ENCODE results near the gene LPAR1.

Gene LPAR1

GRCh38 chr9:110921705-110922104, 116.6 kb downstream of the LPAR1 start:
- H3K4me2 ChIP-seq (ENCODE audit: low read depth, low read length) = no peak overlapping the region
- H3K9me3 ChIP-seq (replicated peaks; ENCODE audit: insufficient read depth, low read length) = no peaks in the 10 kb centered on the region
- H3K36me3 ChIP-seq (replicated peaks; ENCODE audit: insufficient read depth, low read length) = no peaks in the 10 kb centered on the region
- DNase-seq = no peak
- no peaks in the 10 kb centered on the region for H4K20me1 ChIP-seq (ENCODE audit: insufficient read depth, low read length)
- H3K27me3 ChIP-seq (replicated peaks; ENCODE audit: insufficient read depth, low read length) = no peaks in the 10 kb centered on the region
- no peaks in the 10 kb centered on the region for H3K79me2 ChIP-seq (ENCODE audit: low read length)
- TF ChIP-seq EZH2phosphoT487 (IDR thresholded peaks at IDR 0.05; ENCODE audit: low read length) (no peak), CTCF (IDR thresholded peaks at IDR 0.05; ENCODE audit: low read length) (no peak), EZH2 (optimal IDR thresholded peaks at IDR 0.05; ENCODE audit: low read depth, low read length) (no peak)
- H3K27ac ChIP-seq (ENCODE audit: low read length) = no peak overlapping the region
- H3K9me2 ChIP-seq (replicated peaks; ENCODE audit: insufficient read depth, low read length) = no peaks in the 10 kb centered on the region
- no peaks in the 10 kb centered on the region for H3F3A ChIP-seq (ENCODE audit: insufficient read depth, low read length)
- no peak overlapping the region for H3K4me3 ChIP-seq (ENCODE audit: low read length)
- H2AFZ ChIP-seq (ENCODE audit: low read length) = no peak overlapping the region
- no peak overlapping the region for H3K9ac ChIP-seq (ENCODE audit: low read length)
- H3K4me1 ChIP-seq (ENCODE audit: low read length) = no peaks in the 10 kb centered on the region

- H3F3A ChIP-seq (ENCODE audit: insufficient read depth, low read length) = no peaks in the 10 kb centered on the region
- no peak overlapping the region for H3K4me2 ChIP-seq (ENCODE audit: low read depth, low read length)
- no peak for DNase-seq
- no peak overlapping the region for H3K27ac ChIP-seq (ENCODE audit: low read length)
- no peak overlapping the region for H2AFZ ChIP-seq (ENCODE audit: low read length)
- H3K36me3 ChIP-seq (replicated peaks; ENCODE audit: insufficient read depth, low read length) = no peaks in the 10 kb centered on the region
- H3K9ac ChIP-seq (ENCODE audit: low read length) = no peak overlapping the region
- H3K9me2 ChIP-seq (replicated peaks; ENCODE audit: insufficient read depth, low read length) = no peaks in the 10 kb centered on the region
- H3K79me2 ChIP-seq (ENCODE audit: low read length) = no peaks in the 10 kb centered on the region
- no peak overlapping the region for H3K4me3 ChIP-seq (ENCODE audit: low read length)
- H3K4me1 ChIP-seq (ENCODE audit: low read length) = no peaks in the 10 kb centered on the region
- H3K27me3 ChIP-seq (replicated peaks; ENCODE audit: insufficient read depth, low read length) = no peaks in the 10 kb centered on the region
- TF ChIP-seq EZH2 (optimal IDR thresholded peaks at IDR 0.05; ENCODE audit: low read depth, low read length) (no peak), CTCF (IDR thresholded peaks at IDR 0.05; ENCODE audit: low read length) (no peak), EZH2phosphoT487 (IDR thresholded peaks at IDR 0.05; ENCODE audit: low read length) (no peak)
- no peaks in the 10 kb centered on the region for H3K9me3 ChIP-seq (replicated peaks; ENCODE audit: insufficient read depth, low read length)
- no peaks in the 10 kb centered on the region for H4K20me1 ChIP-seq (ENCODE audit: insufficient read depth, low read length)
These were observed 118.7 kb downstream of the LPAR1 start for GRCh38 chr9:110919609-110920008.

GRCh38 chr9:110919050-110919435, 119.2 kb downstream of the LPAR1 start:
- Histone ChIP-seq H4K20me1 (ENCODE audit: insufficient read depth, low read length) (no peaks in the 10 kb centered on the region), H3K9me2 (replicated peaks; ENCODE audit: insufficient read depth, low read length) (no peaks in the 10 kb centered on the region), H3K4me3 (ENCODE audit: low read length) (no peak overlapping the region), H3K9ac (ENCODE audit: low read length) (no peak overlapping the region), H3K36me3 (replicated peaks; ENCODE audit: insufficient read depth, low read length) (no peaks in the 10 kb centered on the region), H3K4me1 (ENCODE audit: low read length) (no peaks in the 10 kb centered on the region), H3K27ac (ENCODE audit: low read length) (no peak overlapping the region), H3F3A (ENCODE audit: insufficient read depth, low read length) (no peaks in the 10 kb centered on the region), H3K4me2 (ENCODE audit: low read depth, low read length) (no peak overlapping the region), H3K27me3 (replicated peaks; ENCODE audit: insufficient read depth, low read length) (no peaks in the 10 kb centered on the region), H2AFZ (ENCODE audit: low read length) (no peak overlapping the region), H3K9me3 (replicated peaks; ENCODE audit: insufficient read depth, low read length) (no peaks in the 10 kb centered on the region), H3K79me2 (ENCODE audit: low read length) (no peaks in the 10 kb centered on the region)
- no peak for DNase-seq
- TF ChIP-seq EZH2phosphoT487 (IDR thresholded peaks at IDR 0.05; ENCODE audit: low read length) (no peak), CTCF (IDR thresholded peaks at IDR 0.05; ENCODE audit: low read length) (no peak), EZH2 (optimal IDR thresholded peaks at IDR 0.05; ENCODE audit: low read depth, low read length) (no peak)

All from MM.1S (cell line).